C4-2B (cell line): ENCODE data around the gene TSPEAR.

Experiments used
- ZFX ChIP-seq: fragments of 450-650 bp; IDR thresholded peaks from 2 replicates; pipeline ENCODE4 v1.6.1; 2017
- TF ChIP-seq, protein P1 (sequence below): fragments of 450-650 bp; conservative IDR thresholded peaks from 2 replicates; pipeline ENCODE4 v1.5.1; 2017; ENCODE audit warnings: mild to moderate bottlenecking

DNA sequence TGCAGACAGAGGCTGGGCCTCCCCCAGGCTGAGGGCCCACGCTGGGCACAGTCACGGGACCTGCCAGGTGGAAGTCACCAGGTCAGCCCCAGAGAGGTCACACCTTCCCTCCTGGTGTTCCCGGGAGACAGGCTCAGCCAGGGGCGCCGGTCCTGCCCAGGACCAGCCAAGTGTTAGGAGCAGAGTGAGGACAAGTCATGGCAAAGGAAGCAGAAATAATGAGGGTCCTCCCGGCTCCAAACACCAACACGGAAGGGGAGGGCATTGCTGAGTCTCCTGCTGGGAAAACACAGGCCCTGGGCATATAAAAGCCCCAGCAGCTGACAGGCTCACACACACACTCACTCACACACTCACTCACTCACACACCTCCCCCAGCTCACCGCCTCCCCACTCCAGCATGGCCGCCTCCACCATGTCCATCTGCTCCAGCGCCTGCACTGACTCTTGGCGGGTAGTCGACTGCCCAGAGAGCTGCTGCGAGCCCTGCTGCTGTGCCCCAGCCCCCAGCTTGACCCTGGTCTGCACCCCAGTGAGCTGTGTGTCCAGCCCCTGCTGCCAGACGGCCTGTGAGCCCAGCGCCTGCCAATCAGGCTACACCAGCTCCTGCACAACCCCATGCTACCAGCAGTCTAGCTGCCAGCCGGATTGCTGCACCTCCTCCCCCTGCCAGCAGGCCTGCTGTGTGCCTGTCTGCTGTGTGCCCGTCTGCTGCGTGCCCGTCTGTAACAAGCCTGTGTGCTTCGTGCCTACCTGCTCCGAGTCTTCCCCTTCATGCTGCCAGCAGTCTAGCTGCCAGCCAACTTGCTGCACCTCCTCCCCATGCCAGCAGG lies 74.1 kb downstream of the TSPEAR start, which contains the start of gene KRTAP10-10:
- TF ChIP-seq, protein P1, sequence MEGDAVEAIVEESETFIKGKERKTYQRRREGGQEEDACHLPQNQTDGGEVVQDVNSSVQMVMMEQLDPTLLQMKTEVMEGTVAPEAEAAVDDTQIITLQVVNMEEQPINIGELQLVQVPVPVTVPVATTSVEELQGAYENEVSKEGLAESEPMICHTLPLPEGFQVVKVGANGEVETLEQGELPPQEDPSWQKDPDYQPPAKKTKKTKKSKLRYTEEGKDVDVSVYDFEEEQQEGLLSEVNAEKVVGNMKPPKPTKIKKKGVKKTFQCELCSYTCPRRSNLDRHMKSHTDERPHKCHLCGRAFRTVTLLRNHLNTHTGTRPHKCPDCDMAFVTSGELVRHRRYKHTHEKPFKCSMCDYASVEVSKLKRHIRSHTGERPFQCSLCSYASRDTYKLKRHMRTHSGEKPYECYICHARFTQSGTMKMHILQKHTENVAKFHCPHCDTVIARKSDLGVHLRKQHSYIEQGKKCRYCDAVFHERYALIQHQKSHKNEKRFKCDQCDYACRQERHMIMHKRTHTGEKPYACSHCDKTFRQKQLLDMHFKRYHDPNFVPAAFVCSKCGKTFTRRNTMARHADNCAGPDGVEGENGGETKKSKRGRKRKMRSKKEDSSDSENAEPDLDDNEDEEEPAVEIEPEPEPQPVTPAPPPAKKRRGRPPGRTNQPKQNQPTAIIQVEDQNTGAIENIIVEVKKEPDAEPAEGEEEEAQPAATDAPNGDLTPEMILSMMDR: no peak
- TF ChIP-seq ZFX: no peak
